Measurements from ENCODE around the gene CDC42. TPM values are rescaled to one million over a fixed set of nuclear protein-coding genes. Genes with fewer than 3 reads are reported as not detected.
A peak's percentile ranks its signal among the peaks of the same experiment; 100 is the strongest.

CDC42 gene
- total and polyA plus RNA-seq, 9 of the 15 experiments (the other 6 are each of a cell fraction or from before 2014, with no cell fraction given): 186 to 398 (median 325) TPM

DNA sequence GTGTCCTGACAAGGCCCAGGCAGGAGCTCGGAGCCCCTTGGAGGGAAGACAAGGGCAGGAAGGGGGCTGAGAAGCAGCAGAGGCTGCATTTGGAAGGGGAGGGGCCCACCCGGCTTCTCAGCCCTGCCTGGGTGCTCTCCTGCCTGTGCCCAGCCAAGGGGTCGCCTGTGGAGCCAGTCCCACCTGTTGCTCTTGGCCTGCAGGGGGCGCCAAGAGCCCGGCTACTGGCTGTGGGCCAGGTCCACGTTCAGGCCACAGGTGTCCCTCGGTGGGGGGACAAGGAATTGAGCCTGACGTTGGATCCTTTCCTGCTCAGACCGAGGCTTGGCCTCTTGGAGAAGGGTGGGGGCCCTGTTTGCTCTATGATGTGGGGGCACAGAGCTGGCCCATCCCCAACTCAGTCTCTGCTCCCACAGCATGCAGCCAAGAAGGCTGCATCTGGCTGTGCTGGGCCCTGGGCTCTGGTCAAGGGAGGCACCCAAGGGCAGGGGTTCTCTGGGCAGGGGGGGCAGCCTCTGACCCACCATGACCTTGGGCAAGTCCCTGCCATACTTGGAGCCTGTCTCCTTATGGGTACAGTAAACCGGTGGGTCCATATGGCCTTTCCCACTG is 79.5 kb downstream of the CDC42 start:
- 5% methylated on average over 10 of the region's 10 CpGs for WGBS (ENCODE audit: insufficient coverage, low coverage, missing lambda C conversion rate)
- POLR2A ChIA-PET: interaction anchor here (1.3 to 1.6 kb wide), 2 partner anchors 10 to 11 kb away, joined by 3 to 5 read pairs; no protein-coding TSS in a partner anchor
- CTCF ChIA-PET (ENCODE audit: low intra/inter-chr PET ratio): interaction anchor here (0.6 to 2.3 kb wide), 8 partner anchors 26 to 510 kb away, joined by 3 to 30 read pairs (median 4); no protein-coding TSS in a partner anchor
- Histone ChIP-seq H3K4me2 (ENCODE audit: insufficient read depth, low read length) (no peak overlapping the region), H3K79me2 (ENCODE audit: control insufficient read depth, insufficient read depth, low read length) (no peaks in the 10 kb centered on the region), H3K27ac (ENCODE audit: extremely low read depth, low read depth, low read length) (no peak overlapping the region), H4K20me1 (replicated peaks; ENCODE audit: control insufficient read depth, insufficient read depth, low read length) (peaks cover 47% of the 10 kb centered on the region; the same call in 1 of the 2 replicates), H3K4me3 (no peak overlapping the region), H3K9ac (ENCODE audit: insufficient read depth in 1 of 2, low read depth in 2 of 2, low read length in 2 of 2) (no peak overlapping the region), H3K27me3 (ENCODE audit: control insufficient read depth in 2 of 2, insufficient read depth in 2 of 2, low read length in 2 of 2) (peaks cover 12 to 64% of the 10 kb centered on the region in 2 experiments; a peak in 3 of 5 replicates), H3K4me1 (replicated peaks in 1 of 2; ENCODE audit: control insufficient read depth in 2 of 2, insufficient read depth in 2 of 2, low read length in 2 of 2) (peaks cover 0 to 27% of the 10 kb centered on the region in 2 experiments; a peak in 2 of 5 replicates), H3K9me1 (ENCODE audit: control insufficient read depth, insufficient read depth, low read length) (no peaks in the 10 kb centered on the region), H3K36me3 (ENCODE audit: control insufficient read depth, insufficient read depth, low read length) (no peaks in the 10 kb centered on the region), H2AFZ (ENCODE audit: low read depth, low read length) (no peak overlapping the region), H3K9me3 (replicated peaks; ENCODE audit: control insufficient read depth, insufficient read depth, low read depth, low read length) (no peaks in the 10 kb centered on the region)
- peak; percentile 83 to 92 (median 88) for DNase-seq (ENCODE audit: extremely low read depth in 1 of 4, low spot score in 3 of 4)
- intact Hi-C loops (cut with micrococcal nuclease) (loop anchor here (1.0 to 5.0 kb wide), 5 partner anchors 75 to 511 kb away; partner anchors contain the start of gene C1QC), in situ Hi-C loops (cut with MboI) (loop anchor here (5.0 kb wide), 2 partner anchors 285 to 515 kb away; no protein-coding TSS in a partner anchor)
- FAIRE-seq: peak; percentile 78
- ATAC-seq: peak; percentile 95
- BruUV-seq (replicated peaks): no TSS peak
- TF ChIP-seq ZKSCAN3 (CRISPR knock-in tag; IDR thresholded peaks at IDR 0.05): no peak
- TF ChIP-seq POLR2AphosphoS2 (IDR thresholded peaks at IDR 0.05; ENCODE audit: low read length): no peak
- TF ChIP-seq, protein P1, sequence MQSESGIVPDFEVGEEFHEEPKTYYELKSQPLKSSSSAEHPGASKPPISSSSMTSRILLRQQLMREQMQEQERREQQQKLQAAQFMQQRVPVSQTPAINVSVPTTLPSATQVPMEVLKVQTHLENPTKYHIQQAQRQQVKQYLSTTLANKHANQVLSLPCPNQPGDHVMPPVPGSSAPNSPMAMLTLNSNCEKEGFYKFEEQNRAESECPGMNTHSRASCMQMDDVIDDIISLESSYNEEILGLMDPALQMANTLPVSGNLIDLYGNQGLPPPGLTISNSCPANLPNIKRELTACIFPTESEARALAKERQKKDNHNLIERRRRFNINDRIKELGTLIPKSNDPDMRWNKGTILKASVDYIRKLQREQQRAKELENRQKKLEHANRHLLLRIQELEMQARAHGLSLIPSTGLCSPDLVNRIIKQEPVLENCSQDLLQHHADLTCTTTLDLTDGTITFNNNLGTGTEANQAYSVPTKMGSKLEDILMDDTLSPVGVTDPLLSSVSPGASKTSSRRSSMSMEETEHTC (IDR thresholded peaks at IDR 0.05): no peak
- TF ChIP-seq MNT (conservative IDR thresholded peaks at IDR 0.05): no peak
- no peak for TF ChIP-seq ETS1 (conservative IDR thresholded peaks at IDR 0.05; ENCODE audit: control insufficient read depth, low read depth, low read length)
- no peak for TF ChIP-seq ZNF134 (CRISPR knock-in tag; conservative IDR thresholded peaks at IDR 0.05)
- peak; percentile 94 for TF ChIP-seq ZBTB7A (IDR thresholded peaks at IDR 0.05; ENCODE audit: borderline replicate concordance, control insufficient read depth, low read depth, low read length)
- no peak for TF ChIP-seq POU5F1 (IDR thresholded peaks at IDR 0.05; ENCODE audit: borderline replicate concordance, low read depth, low read length, partially characterized antibody)
- TF ChIP-seq HOMEZ (CRISPR knock-in tag; IDR thresholded peaks at IDR 0.05): no peak
- TF ChIP-seq ZNF175 (CRISPR knock-in tag; IDR thresholded peaks at IDR 0.05; ENCODE audit: low read depth): no peak
- no peak for TF ChIP-seq GTF2E2 (tag; IDR thresholded peaks at IDR 0.05)
- 0 out of 2 replicates have a peak, but pooled peaks have one; percentile 24 for TF ChIP-seq TCF7 (IDR thresholded peaks at IDR 0.05; ENCODE audit: borderline replicate concordance)
- TF ChIP-seq, protein P2, sequence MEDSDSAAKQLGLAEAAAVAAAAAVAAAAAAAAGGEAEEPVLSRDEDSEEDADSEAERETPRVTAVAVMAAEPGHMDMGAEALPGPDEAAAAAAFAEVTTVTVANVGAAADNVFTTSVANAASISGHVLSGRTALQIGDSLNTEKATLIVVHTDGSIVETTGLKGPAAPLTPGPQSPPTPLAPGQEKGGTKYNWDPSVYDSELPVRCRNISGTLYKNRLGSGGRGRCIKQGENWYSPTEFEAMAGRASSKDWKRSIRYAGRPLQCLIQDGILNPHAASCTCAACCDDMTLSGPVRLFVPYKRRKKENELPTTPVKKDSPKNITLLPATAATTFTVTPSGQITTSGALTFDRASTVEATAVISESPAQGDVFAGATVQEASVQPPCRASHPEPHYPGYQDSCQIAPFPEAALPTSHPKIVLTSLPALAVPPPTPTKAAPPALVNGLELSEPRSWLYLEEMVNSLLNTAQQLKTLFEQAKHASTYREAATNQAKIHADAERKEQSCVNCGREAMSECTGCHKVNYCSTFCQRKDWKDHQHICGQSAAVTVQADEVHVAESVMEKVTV (CRISPR knock-in tag; IDR thresholded peaks at IDR 0.05): peak; percentile 85
